Measurements from ENCODE around the gene DERL2. TPM values are rescaled to one million over a fixed set of nuclear protein-coding genes. Genes with fewer than 3 reads are reported as not detected.

DERL2 gene
- total and polyA plus RNA-seq, 2 experiments from 2014 or later: 65.0 to 113 TPM

GRCh38 chr17:5438716-5439445, 47.1 kb downstream of the DERL2 start, which contains the start of gene C1QBP:
Gene C1QBP (minus strand): TSS chr17:5439155. CDS start chr17:5439073, 82 bp downstream.
- peak; percentile 55; the same call in 1 of the 2 replicates for TF ChIP-seq CREB1 (CRISPR knock-in tag; IDR thresholded peaks at IDR 0.05; ENCODE audit: low read depth)
- no peak for TF ChIP-seq EZH2phosphoT487 (IDR thresholded peaks at IDR 0.05; ENCODE audit: unreplicated experiment)
- no peak for TF ChIP-seq JUNB (IDR thresholded peaks at IDR 0.05; ENCODE audit: unreplicated experiment)
- TF ChIP-seq, protein P1, sequence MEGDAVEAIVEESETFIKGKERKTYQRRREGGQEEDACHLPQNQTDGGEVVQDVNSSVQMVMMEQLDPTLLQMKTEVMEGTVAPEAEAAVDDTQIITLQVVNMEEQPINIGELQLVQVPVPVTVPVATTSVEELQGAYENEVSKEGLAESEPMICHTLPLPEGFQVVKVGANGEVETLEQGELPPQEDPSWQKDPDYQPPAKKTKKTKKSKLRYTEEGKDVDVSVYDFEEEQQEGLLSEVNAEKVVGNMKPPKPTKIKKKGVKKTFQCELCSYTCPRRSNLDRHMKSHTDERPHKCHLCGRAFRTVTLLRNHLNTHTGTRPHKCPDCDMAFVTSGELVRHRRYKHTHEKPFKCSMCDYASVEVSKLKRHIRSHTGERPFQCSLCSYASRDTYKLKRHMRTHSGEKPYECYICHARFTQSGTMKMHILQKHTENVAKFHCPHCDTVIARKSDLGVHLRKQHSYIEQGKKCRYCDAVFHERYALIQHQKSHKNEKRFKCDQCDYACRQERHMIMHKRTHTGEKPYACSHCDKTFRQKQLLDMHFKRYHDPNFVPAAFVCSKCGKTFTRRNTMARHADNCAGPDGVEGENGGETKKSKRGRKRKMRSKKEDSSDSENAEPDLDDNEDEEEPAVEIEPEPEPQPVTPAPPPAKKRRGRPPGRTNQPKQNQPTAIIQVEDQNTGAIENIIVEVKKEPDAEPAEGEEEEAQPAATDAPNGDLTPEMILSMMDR (conservative IDR thresholded peaks at IDR 0.05; ENCODE audit: low read depth in 2 of 2): peak; percentile 81 to 88
- peak; percentile 79 for TF ChIP-seq POLR2AphosphoS5 (IDR thresholded peaks at IDR 0.05; ENCODE audit: low read depth)
- ATAC-seq (peak; percentile 88), DNase-seq (ENCODE audit: low spot score) (peak; percentile 96)
- Mint-ChIP-seq H3K27ac (peak within 1 kb of the TSS; percentile 83), H3K9me3 (no peaks in the 10 kb centered on the region; the same call in 2 of the 3 replicates), H3K27me3 (ENCODE audit: insufficient read depth, low read depth, poor library complexity) (peaks cover 6% of the 10 kb centered on the region), H3K4me3 (peak within 1 kb of the TSS; percentile 92), H3K4me1 (peaks cover 24% of the 10 kb centered on the region), H3K36me3 (ENCODE audit: low read depth) (peaks cover 60% of the 10 kb centered on the region)
- peaks cover 39% of the 10 kb centered on the region for H3K79me2 ChIP-seq (replicated peaks; ENCODE audit: insufficient read depth)
- peak within 1 kb of the TSS; percentile 80 for H3K27ac ChIP-seq (ENCODE audit: low read depth)
- peaks cover 29% of the 10 kb centered on the region; the same call in 1 of the 2 replicates for H3F3A ChIP-seq (replicated peaks; ENCODE audit: low read depth)
- H3K4me3 ChIP-seq: peak within 1 kb of the TSS; percentile 71
- H3K36me3 ChIP-seq (ENCODE audit: insufficient read depth): peaks cover 40% of the 10 kb centered on the region
- no peaks in the 10 kb centered on the region for H3K27me3 ChIP-seq (ENCODE audit: insufficient read depth)
- no peaks in the 10 kb centered on the region for H3K9me2 ChIP-seq (ENCODE audit: insufficient read depth)
- H4K20me1 ChIP-seq (replicated peaks; ENCODE audit: insufficient read depth): peaks cover 30% of the 10 kb centered on the region
- peak within 1 kb of the TSS; percentile 65 for H2AFZ ChIP-seq
- peaks cover 7% of the 10 kb centered on the region; the same call in 1 of the 2 replicates for H3K4me1 ChIP-seq (ENCODE audit: insufficient read depth)
- peak within 1 kb of the TSS; percentile 80 for H3K4me2 ChIP-seq

DNA sequence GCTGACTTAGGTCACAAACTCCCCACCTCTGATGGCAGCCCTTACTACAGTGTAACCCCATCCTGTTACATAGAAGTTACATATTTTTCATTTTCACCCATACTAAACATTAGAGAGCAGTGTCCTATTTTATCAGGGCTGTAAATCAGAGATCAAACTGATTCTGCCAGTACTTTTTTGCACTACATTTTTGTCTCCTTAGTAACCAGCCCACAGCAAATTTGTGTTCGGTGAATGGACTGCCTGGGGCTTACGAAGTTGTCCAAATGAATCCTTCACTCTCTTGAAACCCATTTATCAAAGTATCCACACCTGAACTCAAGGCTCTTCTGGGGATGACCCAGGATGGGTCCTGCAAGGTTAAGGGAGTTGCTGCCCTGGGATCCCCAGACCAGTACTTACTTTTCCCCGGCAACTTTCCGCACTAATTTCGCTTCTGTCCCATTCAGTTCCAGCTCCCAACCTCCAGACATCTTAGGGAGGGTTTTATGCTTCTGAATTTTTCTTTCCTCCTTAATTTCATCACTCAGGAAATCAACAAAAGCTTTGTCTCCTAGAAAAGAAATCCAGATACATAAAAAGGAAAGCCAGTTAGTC, 48.2 kb downstream of the DERL2 start:
- no peak for ATAC-seq
- no peaks in the 10 kb centered on the region for H3K27me3 ChIP-seq (ENCODE audit: insufficient read depth)
- H3F3A ChIP-seq (replicated peaks; ENCODE audit: low read depth): peaks cover 40% of the 10 kb centered on the region; the same call in 1 of the 2 replicates
- peak overlapping the region; percentile 61; the same call in 1 of the 2 replicates for H3K27ac ChIP-seq (ENCODE audit: low read depth)
- H3K9me2 ChIP-seq (ENCODE audit: insufficient read depth): no peaks in the 10 kb centered on the region
- peaks cover 31% of the 10 kb centered on the region for H4K20me1 ChIP-seq (replicated peaks; ENCODE audit: insufficient read depth)
- peaks cover 7% of the 10 kb centered on the region; the same call in 1 of the 2 replicates for H3K4me1 ChIP-seq (ENCODE audit: insufficient read depth)
- H2AFZ ChIP-seq: no peak overlapping the region
- DNase-seq (ENCODE audit: low spot score): no peak
- Mint-ChIP-seq H3K4me1 (peaks cover 24% of the 10 kb centered on the region), H3K36me3 (ENCODE audit: low read depth) (peaks cover 62% of the 10 kb centered on the region), H3K27ac (peak overlapping the region; percentile 59), H3K27me3 (ENCODE audit: insufficient read depth, low read depth, poor library complexity) (peaks cover 8% of the 10 kb centered on the region), H3K9me3 (no peaks in the 10 kb centered on the region; the same call in 2 of the 3 replicates), H3K4me3 (peak overlapping the region; percentile 92)
- peak overlapping the region; percentile 80 for H3K4me2 ChIP-seq
- peaks cover 35% of the 10 kb centered on the region for H3K79me2 ChIP-seq (replicated peaks; ENCODE audit: insufficient read depth)
- peak overlapping the region; percentile 71 for H3K4me3 ChIP-seq
- H3K36me3 ChIP-seq (ENCODE audit: insufficient read depth): peaks cover 44% of the 10 kb centered on the region
- TF ChIP-seq NANOG (IDR thresholded peaks at IDR 0.05; ENCODE audit: borderline replicate concordance) (no peak), EZH2 (IDR thresholded peaks at IDR 0.05; ENCODE audit: low read depth, unreplicated experiment) (no peak), CREB1 (CRISPR knock-in tag; IDR thresholded peaks at IDR 0.05; ENCODE audit: low read depth) (no peak)
- TF ChIP-seq, protein P2, sequence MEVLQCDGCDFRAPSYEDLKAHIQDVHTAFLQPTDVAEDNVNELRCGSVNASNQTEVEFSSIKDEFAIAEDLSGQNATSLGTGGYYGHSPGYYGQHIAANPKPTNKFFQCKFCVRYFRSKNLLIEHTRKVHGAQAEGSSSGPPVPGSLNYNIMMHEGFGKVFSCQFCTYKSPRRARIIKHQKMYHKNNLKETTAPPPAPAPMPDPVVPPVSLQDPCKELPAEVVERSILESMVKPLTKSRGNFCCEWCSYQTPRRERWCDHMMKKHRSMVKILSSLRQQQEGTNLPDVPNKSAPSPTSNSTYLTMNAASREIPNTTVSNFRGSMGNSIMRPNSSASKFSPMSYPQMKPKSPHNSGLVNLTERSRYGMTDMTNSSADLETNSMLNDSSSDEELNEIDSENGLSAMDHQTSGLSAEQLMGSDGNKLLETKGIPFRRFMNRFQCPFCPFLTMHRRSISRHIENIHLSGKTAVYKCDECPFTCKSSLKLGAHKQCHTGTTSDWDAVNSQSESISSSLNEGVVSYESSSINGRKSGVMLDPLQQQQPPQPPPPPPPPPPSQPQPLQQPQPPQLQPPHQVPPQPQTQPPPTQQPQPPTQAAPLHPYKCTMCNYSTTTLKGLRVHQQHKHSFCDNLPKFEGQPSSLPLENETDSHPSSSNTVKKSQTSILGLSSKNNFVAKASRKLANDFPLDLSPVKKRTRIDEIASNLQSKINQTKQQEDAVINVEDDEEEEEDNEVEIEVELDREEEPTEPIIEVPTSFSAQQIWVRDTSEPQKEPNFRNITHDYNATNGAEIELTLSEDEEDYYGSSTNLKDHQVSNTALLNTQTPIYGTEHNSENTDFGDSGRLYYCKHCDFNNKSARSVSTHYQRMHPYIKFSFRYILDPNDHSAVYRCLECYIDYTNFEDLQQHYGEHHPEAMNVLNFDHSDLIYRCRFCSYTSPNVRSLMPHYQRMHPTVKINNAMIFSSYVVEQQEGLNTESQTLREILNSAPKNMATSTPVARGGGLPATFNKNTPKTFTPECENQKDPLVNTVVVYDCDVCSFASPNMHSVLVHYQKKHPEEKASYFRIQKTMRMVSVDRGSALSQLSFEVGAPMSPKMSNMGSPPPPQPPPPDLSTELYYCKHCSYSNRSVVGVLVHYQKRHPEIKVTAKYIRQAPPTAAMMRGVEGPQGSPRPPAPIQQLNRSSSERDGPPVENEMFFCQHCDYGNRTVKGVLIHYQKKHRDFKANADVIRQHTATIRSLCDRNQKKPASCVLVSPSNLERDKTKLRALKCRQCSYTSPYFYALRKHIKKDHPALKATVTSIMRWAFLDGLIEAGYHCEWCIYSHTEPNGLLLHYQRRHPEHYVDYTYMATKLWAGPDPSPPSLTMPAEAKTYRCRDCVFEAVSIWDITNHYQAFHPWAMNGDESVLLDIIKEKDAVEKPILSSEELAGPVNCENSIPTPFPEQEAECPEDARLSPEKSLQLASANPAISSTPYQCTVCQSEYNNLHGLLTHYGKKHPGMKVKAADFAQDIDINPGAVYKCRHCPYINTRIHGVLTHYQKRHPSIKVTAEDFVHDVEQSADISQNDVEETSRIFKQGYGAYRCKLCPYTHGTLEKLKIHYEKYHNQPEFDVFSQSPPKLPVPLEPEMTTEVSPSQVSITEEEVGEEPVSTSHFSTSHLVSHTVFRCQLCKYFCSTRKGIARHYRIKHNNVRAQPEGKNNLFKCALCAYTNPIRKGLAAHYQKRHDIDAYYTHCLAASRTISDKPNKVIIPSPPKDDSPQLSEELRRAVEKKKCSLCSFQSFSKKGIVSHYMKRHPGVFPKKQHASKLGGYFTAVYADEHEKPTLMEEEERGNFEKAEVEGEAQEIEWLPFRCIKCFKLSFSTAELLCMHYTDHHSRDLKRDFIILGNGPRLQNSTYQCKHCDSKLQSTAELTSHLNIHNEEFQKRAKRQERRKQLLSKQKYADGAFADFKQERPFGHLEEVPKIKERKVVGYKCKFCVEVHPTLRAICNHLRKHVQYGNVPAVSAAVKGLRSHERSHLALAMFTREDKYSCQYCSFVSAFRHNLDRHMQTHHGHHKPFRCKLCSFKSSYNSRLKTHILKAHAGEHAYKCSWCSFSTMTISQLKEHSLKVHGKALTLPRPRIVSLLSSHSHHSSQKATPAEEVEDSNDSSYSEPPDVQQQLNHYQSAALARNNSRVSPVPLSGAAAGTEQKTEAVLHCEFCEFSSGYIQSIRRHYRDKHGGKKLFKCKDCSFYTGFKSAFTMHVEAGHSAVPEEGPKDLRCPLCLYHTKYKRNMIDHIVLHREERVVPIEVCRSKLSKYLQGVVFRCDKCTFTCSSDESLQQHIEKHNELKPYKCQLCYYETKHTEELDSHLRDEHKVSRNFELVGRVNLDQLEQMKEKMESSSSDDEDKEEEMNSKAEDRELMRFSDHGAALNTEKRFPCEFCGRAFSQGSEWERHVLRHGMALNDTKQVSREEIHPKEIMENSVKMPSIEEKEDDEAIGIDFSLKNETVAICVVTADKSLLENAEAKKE (CRISPR knock-in tag; IDR thresholded peaks at IDR 0.05): no peak
- TF ChIP-seq, protein P1 (conservative IDR thresholded peaks at IDR 0.05; ENCODE audit: low read depth in 2 of 2): no peak

Data from GM23338 (cell line).